ENCODE results near the gene RFNG.

RFNG gene

DNA sequence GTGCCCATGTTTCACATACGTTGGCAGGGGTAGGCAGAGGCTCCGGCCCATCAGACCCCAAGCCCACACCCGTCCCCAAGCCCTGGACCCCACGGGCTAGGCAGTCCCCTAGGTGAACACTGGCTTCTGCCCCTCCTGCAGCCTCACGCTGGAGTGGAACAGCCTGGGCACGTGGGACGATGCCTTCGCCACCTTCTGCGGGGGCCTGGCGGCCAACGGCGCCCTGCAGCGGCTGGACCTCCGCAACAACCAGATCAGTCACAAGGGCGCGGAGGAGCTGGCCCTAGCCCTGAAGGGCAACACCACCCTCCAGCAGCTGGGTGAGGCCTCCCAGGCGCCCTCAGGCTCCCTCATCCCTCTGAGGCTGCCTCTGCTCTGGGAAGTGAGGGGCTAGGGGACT is 26.8 kb downstream of the RFNG start:
- DNase-seq = no peak

- DNase-seq = peak; percentile 26
Measured at GRCh38 chr17:82023447-82024241, 28.0 kb downstream of the RFNG start.

DNA sequence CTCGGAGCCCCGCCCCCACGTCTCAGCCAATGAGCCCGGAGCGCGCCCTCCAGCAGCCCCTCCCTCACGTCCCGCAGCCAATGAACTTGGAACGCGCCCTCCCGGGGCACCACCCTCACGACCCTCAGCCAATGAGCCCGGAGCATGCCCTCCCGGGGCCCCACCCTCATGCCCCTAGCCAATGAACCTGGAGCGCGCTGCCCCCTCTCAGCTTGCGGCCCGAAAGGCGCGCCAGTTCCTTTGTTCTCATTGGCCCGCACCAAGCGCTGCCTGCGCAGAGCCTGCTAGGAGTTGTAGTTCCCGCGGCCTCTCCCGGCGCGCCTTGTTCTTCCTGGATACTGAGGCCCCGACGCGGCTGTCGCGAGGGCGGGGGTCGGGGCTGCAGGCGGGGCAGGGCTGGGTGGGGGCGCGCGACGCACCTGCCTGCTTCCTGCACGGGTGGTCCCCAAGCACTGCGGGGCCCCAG is 28.6 kb downstream of the RFNG start, which contains the start of gene LRRC45:
TSS of gene LRRC45 (plus strand) at position 325 of the 466 bp plus-strand sequence. CDS start 339 bp downstream, outside the sequence.
- DNase-seq = peak; percentile 100

GRCh38 chr17:82022310-82022980 is 29.2 kb downstream of the RFNG start, which contains the start of gene CENPX:
TSS of gene CENPX (minus strand) at chr17:82022878. CDS start at chr17:82022861, 17 bp downstream.
- DNase-seq = no peak

DNA sequence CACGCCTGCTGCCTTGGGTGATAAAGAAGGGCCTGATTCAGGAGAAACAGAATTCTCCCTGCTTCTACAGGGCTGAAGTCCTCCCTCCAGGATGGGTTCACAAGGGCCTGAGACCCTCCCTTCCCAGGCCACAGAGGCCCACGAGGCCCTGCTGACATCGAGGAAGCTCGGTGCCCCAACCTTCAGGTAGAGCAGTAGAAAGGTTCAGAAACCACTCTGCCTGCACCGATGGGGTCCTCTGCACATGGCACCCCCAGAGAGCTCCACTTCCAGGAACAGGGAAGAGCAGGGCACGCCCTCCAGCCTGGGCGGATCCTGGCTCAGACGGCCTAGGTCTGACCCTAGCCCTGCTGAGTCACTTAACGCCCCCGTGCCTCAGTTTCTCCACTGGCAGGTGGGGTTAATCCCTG is 29.7 kb downstream of the RFNG start:
- no peak for DNase-seq

GRCh38 chr17:82021107-82021899 is 30.3 kb downstream of the RFNG start:
- peak; percentile 69 to 72 for DNase-seq

DNA sequence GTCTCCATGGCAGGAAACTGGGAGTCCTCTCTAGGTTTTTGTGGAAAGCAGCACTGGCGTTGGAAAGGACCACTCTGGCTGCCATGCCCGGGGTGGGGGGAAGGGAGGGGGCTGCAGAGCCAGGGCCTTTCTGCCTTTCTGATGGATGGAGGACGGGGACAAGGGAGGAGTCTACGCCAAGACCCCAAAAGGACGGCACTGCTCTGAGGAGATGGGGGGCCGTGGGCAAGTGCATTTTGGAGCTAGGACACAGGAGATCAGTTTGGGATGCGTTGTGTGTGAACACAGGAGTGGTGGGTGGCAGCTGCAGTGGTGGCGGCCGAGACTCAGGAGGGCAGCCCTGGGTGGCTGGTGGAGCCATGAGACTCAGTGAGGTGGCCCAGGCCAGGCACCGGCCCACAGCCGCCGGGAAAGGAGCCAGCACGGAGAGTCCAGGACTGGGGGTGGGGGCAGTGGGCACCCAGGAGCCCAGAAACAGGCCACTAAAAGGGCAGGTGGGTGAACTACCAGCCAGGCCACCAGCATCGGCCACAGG is 31.0 kb downstream of the RFNG start:
- no peak for DNase-seq

DNA sequence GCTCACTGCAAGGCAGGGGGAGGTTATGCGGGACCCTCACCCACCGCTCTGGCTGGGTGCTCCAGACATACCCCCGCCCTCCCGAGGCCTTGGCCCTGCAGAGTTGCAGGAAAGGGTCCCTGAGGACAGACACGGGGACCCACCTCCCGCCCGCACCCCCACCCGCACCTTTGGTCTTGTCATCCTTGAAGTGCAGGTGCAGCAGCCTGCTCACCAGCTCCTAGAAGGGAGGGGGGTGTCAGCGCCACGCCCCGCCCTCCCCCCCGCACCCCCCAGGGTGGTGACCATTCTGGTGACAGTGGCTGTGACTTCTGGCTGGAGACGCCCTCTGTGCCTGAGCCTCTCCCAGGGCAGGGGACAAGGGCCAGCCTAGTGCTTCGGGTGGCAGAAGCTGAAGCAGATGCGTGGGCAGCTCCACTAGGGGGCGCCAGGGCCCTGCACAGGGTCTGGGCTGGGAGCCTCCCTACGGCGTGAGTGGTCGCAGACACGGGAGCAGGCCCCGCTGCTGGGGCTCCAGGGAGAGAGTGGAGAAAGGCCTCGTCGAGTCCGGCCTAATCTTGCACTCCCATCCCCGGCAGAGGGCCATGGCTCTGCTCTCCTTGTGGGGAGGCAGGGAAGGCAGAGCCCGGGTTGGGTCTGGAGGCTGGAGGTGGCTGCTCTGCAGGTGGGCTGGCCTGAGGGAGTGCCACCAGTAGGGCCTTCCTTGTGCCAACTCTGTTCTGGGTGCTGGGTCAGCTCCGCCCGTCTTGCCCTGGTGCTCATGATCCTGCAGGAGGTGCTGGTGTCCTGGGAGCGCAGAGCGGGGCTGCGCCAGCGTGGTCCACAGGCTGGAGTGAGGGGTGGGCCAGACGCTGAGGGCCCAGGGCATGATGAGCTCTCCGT is 31.7 kb downstream of the RFNG start:
- peak; percentile 68 to 71 for DNase-seq

DNA sequence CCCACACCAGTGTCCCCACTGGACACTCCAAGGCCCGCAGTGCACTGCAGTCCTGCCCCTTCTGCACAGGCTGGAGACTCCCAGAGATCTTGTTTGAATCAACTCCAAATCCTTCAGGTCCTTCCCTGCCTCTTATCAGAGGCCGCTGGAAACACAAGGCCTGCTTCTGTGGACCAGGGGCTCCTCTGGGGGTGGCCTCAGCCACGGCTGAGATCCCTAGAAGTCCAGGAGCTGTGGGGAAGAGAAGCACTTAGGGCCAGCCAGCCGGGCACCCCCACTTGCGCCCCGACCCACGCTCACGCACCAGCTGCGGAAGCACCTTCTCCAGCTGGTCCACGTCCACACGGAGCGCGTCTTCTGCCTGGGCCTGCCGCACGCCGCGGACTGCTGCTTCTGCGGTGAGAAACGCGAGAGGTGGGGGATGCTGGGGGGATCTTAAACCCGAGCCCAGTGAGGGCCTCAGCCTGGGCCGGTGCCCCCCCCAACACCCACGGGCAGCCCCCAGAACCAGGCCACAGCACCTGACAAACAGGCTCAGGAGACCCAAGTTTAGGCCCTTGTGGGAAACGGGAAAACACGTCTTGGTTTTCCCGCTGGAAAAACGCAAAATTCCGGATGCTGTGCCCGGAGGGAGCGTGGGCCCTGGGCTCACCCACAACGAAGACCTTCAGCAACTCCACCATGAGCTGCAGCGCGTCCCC is 32.5 kb downstream of the RFNG start:
- no peak for DNase-seq

DNA sequence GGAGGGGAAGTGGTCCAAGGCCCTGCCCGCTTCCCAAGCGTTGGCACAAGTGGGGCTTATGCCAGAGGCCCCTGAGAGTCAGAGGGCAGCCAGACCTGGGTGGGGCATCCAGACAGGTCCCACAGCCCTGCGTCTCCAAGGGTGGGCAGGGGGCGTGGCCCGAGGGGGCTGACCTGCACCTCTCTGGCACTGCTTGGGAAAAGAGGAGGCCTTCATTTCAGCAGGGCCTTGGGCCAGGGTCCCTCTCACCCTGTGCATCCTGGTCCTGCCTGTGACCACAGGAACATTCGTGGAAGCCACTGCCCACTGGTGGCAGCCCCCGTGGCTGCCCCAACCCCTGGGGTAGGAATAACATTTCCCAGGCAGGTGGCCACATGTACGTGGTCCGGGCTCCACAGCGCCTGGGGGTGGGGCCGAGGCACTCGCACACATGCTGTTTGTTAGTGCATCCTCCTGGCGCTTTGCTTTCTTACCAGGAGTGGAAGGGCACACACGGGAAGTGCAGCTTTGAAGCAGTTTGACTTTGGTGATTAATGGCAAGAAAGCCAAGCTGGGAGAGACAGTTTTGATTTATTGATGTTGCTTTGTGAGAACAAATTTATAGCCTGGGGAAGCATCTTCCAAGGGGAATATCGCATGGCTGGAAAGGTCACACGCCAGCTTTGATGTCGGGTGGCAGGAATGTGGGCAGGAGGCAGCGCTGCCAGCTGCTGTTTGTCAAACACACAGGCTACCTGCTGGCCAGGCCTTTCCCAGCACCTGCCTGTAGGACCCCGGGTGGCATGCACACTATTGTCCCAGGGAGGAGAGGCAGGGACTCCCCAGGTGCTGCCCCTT is 33.2 kb downstream of the RFNG start:
- no peak for DNase-seq

GRCh38 chr17:82017612-82018151 is 33.9 kb downstream of the RFNG start:
- DNase-seq = no peak

GRCh38 chr17:82016875-82017459 is 34.6 kb downstream of the RFNG start:
- DNase-seq = no peak

GRCh38 chr17:82016061-82016874 is 35.3 kb downstream of the RFNG start:
- DNase-seq = no peak

DNA sequence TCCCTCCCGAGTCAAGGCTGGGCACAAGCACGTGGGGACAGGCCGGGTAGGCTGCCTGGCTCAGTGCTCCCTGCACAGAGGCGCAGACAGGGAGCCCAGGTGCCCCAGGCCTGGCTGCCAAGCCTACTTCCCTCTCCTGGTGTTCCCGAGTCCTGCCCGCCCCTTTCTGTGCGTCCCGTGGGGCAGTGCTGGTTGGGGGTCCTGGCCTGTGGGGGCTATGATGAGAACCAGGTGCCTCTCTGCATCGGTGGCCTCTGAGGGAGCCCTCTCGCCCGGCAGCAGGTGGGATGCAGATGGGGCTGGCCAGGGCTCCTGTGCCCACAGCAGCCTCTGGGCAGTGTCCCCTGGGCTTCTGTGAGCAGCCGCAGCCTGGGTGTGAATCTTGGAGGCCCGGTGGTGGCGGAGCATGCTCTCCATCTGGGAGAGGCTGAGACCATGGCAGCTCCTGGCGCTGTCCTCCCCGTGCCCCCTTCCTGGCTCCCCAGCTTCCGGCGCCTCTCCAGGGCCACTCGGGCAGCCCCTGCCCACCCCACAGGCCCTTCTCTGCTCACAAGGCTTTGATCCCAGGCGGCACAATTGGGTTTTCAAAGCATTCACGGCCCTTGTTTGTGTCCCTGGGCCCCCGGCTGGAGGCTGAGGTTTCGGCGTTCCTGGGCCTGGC is 36.2 kb downstream of the RFNG start:
- no peak for DNase-seq

- DNase-seq = no peak
Measured at GRCh38 chr17:82014971-82015310, 36.7 kb downstream of the RFNG start.

DNA sequence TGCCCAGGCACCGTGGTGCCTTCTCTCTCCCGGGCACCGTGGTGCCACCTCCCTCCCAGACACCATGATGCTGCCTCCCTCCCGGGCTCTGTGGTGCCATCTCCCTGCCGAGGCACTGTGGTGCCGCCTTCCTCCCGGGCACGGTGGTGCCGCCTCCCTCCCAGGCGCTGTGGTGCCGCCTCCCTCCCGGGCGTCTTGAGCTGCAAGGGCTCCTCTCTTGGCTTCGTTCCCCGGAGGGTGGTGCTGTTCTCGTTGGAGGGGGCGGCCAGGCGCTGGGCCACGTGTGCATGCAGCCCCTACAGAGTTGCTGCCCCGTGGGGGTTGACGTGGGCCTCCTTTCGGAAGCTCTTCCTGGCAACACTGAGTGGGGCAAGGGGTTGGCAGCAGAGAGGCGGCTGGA is 37.2 kb downstream of the RFNG start:
- no peak for DNase-seq

GRCh38 chr17:82013772-82014321 is 37.8 kb downstream of the RFNG start:
- no peak for DNase-seq

DNA sequence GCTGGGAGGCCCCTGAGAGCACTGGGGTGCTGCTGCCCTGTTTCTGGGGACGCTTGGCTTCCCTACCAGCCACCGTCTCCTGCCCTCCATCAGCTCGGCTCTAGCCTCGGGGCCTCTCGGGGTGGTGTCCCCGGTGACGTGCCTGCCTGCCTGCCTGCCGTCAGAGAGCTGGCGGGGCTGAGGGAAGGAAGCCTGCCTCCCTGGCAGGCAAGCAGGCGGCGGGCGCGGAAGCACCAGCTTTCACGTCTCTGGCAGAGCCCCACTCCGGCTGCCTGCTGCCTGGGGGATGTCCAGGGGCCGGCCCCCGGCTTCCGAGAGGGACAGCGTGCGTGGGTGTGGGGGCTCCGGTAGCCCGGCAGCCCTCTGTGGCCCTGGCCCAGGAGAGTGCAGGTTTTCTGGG is 38.3 kb downstream of the RFNG start:
- no peak for DNase-seq
